ENCODE results near the gene NWD2.
"Not testable (repeated sequence)": the region's sequence is repeated elsewhere in the genome, so short reads cannot be mapped to it uniquely, and the experiment has no call there.

NWD2 gene

GRCh38 chr4:37244583-37245390 is at the start of gene NWD2:
TSS of gene NWD2 (plus strand) at chr4:37244743. CDS start at chr4:37245068, 325 bp downstream.
- Histone ChIP-seq H3K36me3 (ENCODE audit: control insufficient read depth, insufficient read depth, low read length) (no peaks in the 10 kb centered on the region), H3K27me3 (ENCODE audit: control insufficient read depth, insufficient read depth, low read length) (peaks cover 41% of the 10 kb centered on the region), H3K4me3 (ENCODE audit: low read length) (peak within 1 kb of the TSS; percentile 48), H3K9me3 (ENCODE audit: control insufficient read depth, insufficient read depth, low read length) (no peaks in the 10 kb centered on the region), H3K4me1 (ENCODE audit: control insufficient read depth, insufficient read depth, low read length) (peaks cover 3% of the 10 kb centered on the region; the same call in 1 of the 2 replicates), H3K27ac (ENCODE audit: low read length) (no peak within 1 kb of the TSS)
- WGBS (ENCODE audit: insufficient coverage, insufficient read length), result no CpG with 5 or more reads among the region's 95 CpGs
- no peak for DNase-seq (ENCODE audit: low read depth, low spot score)

- H3K36me3 ChIP-seq (ENCODE audit: control insufficient read depth, insufficient read depth, low read length), result no peaks in the 10 kb centered on the region
- no peaks in the 10 kb centered on the region for H3K27me3 ChIP-seq (ENCODE audit: control insufficient read depth, insufficient read depth, low read length)
- H3K9me3 ChIP-seq (ENCODE audit: control insufficient read depth, insufficient read depth, low read length), result no peaks in the 10 kb centered on the region
- H3K27ac ChIP-seq (ENCODE audit: low read length), result no peak overlapping the region
- DNase-seq (ENCODE audit: low read depth, low spot score), result no peak
- WGBS (ENCODE audit: insufficient coverage, insufficient read length), result no CpG with 5 or more reads among the region's 3 CpGs
- no peaks in the 10 kb centered on the region for H3K4me1 ChIP-seq (ENCODE audit: control insufficient read depth, insufficient read depth, low read length)
- H3K4me3 ChIP-seq (ENCODE audit: low read length), result no peak overlapping the region
These were observed 46.6 kb upstream of the NWD2 start for GRCh38 chr4:37197899-37198298.

- not testable (repeated sequence) for H3K27me3 ChIP-seq (ENCODE audit: control insufficient read depth, insufficient read depth, low read length); H3K9me3 ChIP-seq (ENCODE audit: control insufficient read depth, insufficient read depth, low read length); H3K36me3 ChIP-seq (ENCODE audit: control insufficient read depth, insufficient read depth, low read length); H3K27ac ChIP-seq (ENCODE audit: low read length); H3K4me1 ChIP-seq (ENCODE audit: control insufficient read depth, insufficient read depth, low read length); H3K4me3 ChIP-seq (ENCODE audit: low read length); DNase-seq (ENCODE audit: low read depth, low spot score)
- no CpG with 5 or more reads among the region's 1 CpG for WGBS (ENCODE audit: insufficient coverage, insufficient read length)
These were observed 39.8 kb upstream of the NWD2 start for GRCh38 chr4:37204740-37205139.

GRCh38 chr4:37216209-37216608 is 28.3 kb upstream of the NWD2 start:
- H3K27ac ChIP-seq (ENCODE audit: low read length), result no peak overlapping the region
- no peak for DNase-seq (ENCODE audit: low read depth, low spot score)
- WGBS (ENCODE audit: insufficient coverage, insufficient read length), result no CpG with 5 or more reads among the region's 2 CpGs
- no peaks in the 10 kb centered on the region for H3K36me3 ChIP-seq (ENCODE audit: control insufficient read depth, insufficient read depth, low read length)
- no peak overlapping the region for H3K4me3 ChIP-seq (ENCODE audit: low read length)
- H3K4me1 ChIP-seq (ENCODE audit: control insufficient read depth, insufficient read depth, low read length), result no peaks in the 10 kb centered on the region
- no peaks in the 10 kb centered on the region for H3K9me3 ChIP-seq (ENCODE audit: control insufficient read depth, insufficient read depth, low read length)
- no peaks in the 10 kb centered on the region for H3K27me3 ChIP-seq (ENCODE audit: control insufficient read depth, insufficient read depth, low read length)

GRCh38 chr4:37219242-37219641 is 25.3 kb upstream of the NWD2 start:
- Histone ChIP-seq H3K4me3 (ENCODE audit: low read length) (no peak overlapping the region), H3K9me3 (ENCODE audit: control insufficient read depth, insufficient read depth, low read length) (no peaks in the 10 kb centered on the region), H3K27ac (ENCODE audit: low read length) (no peak overlapping the region), H3K36me3 (ENCODE audit: control insufficient read depth, insufficient read depth, low read length) (no peaks in the 10 kb centered on the region), H3K4me1 (ENCODE audit: control insufficient read depth, insufficient read depth, low read length) (no peaks in the 10 kb centered on the region), H3K27me3 (ENCODE audit: control insufficient read depth, insufficient read depth, low read length) (no peaks in the 10 kb centered on the region)
- WGBS (ENCODE audit: insufficient coverage, insufficient read length), result no CpG with 5 or more reads among the region's 3 CpGs
- DNase-seq (ENCODE audit: low read depth, low spot score), result no peak

- WGBS (ENCODE audit: insufficient coverage, insufficient read length), result no CpG with 5 or more reads among the region's 2 CpGs
- Histone ChIP-seq H3K27ac (ENCODE audit: low read length) (no peak overlapping the region), H3K9me3 (ENCODE audit: control insufficient read depth, insufficient read depth, low read length) (no peaks in the 10 kb centered on the region), H3K4me1 (ENCODE audit: control insufficient read depth, insufficient read depth, low read length) (no peaks in the 10 kb centered on the region), H3K4me3 (ENCODE audit: low read length) (no peak overlapping the region), H3K27me3 (ENCODE audit: control insufficient read depth, insufficient read depth, low read length) (no peaks in the 10 kb centered on the region), H3K36me3 (ENCODE audit: control insufficient read depth, insufficient read depth, low read length) (no peaks in the 10 kb centered on the region)
- no peak for DNase-seq (ENCODE audit: low read depth, low spot score)
These were observed 24.6 kb upstream of the NWD2 start for GRCh38 chr4:37219990-37220389.

- H3K36me3 ChIP-seq (ENCODE audit: control insufficient read depth, insufficient read depth, low read length), result no peaks in the 10 kb centered on the region
- H3K9me3 ChIP-seq (ENCODE audit: control insufficient read depth, insufficient read depth, low read length), result no peaks in the 10 kb centered on the region
- no peak overlapping the region for H3K27ac ChIP-seq (ENCODE audit: low read length)
- H3K4me1 ChIP-seq (ENCODE audit: control insufficient read depth, insufficient read depth, low read length), result no peaks in the 10 kb centered on the region
- DNase-seq (ENCODE audit: low read depth, low spot score), result no peak
- WGBS (ENCODE audit: insufficient coverage, insufficient read length), result 100% methylated on average over 2 of the region's 3 CpGs
- no peak overlapping the region for H3K4me3 ChIP-seq (ENCODE audit: low read length)
- H3K27me3 ChIP-seq (ENCODE audit: control insufficient read depth, insufficient read depth, low read length), result no peaks in the 10 kb centered on the region
These were observed 23.9 kb upstream of the NWD2 start for GRCh38 chr4:37220685-37221084.

GRCh38 chr4:37223732-37224131 is 20.8 kb upstream of the NWD2 start:
- WGBS (ENCODE audit: insufficient coverage, insufficient read length), result no CpG with 5 or more reads among the region's 1 CpG
- Histone ChIP-seq H3K9me3 (ENCODE audit: control insufficient read depth, insufficient read depth, low read length) (no peaks in the 10 kb centered on the region), H3K36me3 (ENCODE audit: control insufficient read depth, insufficient read depth, low read length) (no peaks in the 10 kb centered on the region), H3K27ac (ENCODE audit: low read length) (no peak overlapping the region), H3K27me3 (ENCODE audit: control insufficient read depth, insufficient read depth, low read length) (no peaks in the 10 kb centered on the region), H3K4me3 (ENCODE audit: low read length) (no peak overlapping the region), H3K4me1 (ENCODE audit: control insufficient read depth, insufficient read depth, low read length) (no peaks in the 10 kb centered on the region)
- no peak for DNase-seq (ENCODE audit: low read depth, low spot score)

- H3K9me3 ChIP-seq (ENCODE audit: control insufficient read depth, insufficient read depth, low read length), result no peaks in the 10 kb centered on the region
- no peaks in the 10 kb centered on the region for H3K4me1 ChIP-seq (ENCODE audit: control insufficient read depth, insufficient read depth, low read length)
- no peak overlapping the region for H3K4me3 ChIP-seq (ENCODE audit: low read length)
- H3K27ac ChIP-seq (ENCODE audit: low read length), result no peak overlapping the region
- no peak for DNase-seq (ENCODE audit: low read depth, low spot score)
- no CpG with 5 or more reads among the region's 4 CpGs for WGBS (ENCODE audit: insufficient coverage, insufficient read length)
- no peaks in the 10 kb centered on the region for H3K36me3 ChIP-seq (ENCODE audit: control insufficient read depth, insufficient read depth, low read length)
- no peaks in the 10 kb centered on the region for H3K27me3 ChIP-seq (ENCODE audit: control insufficient read depth, insufficient read depth, low read length)
These were observed 19.7 kb upstream of the NWD2 start for GRCh38 chr4:37224854-37225253.

- WGBS (ENCODE audit: insufficient coverage, insufficient read length), result no CpG with 5 or more reads among the region's 2 CpGs
- no peak for DNase-seq (ENCODE audit: low read depth, low spot score)
- no peak overlapping the region for H3K27ac ChIP-seq (ENCODE audit: low read length)
These were observed 18.8 kb upstream of the NWD2 start for GRCh38 chr4:37225778-37226177.

GRCh38 chr4:37232315-37232714 is 12.2 kb upstream of the NWD2 start:
- Histone ChIP-seq H3K27me3 (ENCODE audit: control insufficient read depth, insufficient read depth, low read length) (no peaks in the 10 kb centered on the region), H3K27ac (ENCODE audit: low read length) (no peak overlapping the region), H3K4me3 (ENCODE audit: low read length) (no peak overlapping the region), H3K36me3 (ENCODE audit: control insufficient read depth, insufficient read depth, low read length) (no peaks in the 10 kb centered on the region), H3K9me3 (ENCODE audit: control insufficient read depth, insufficient read depth, low read length) (no peaks in the 10 kb centered on the region), H3K4me1 (ENCODE audit: control insufficient read depth, insufficient read depth, low read length) (no peaks in the 10 kb centered on the region)
- DNase-seq (ENCODE audit: low read depth, low spot score), result no peak
- WGBS (ENCODE audit: insufficient coverage, insufficient read length), result no CpG with 5 or more reads among the region's 1 CpG

More at GRCh38 chr4:37225778-37226177, 18.8 kb upstream of the NWD2 start:
- Histone ChIP-seq H3K27me3 (ENCODE audit: control insufficient read depth, insufficient read depth, low read length) (no peaks in the 10 kb centered on the region), H3K4me1 (ENCODE audit: control insufficient read depth, insufficient read depth, low read length) (no peaks in the 10 kb centered on the region), H3K9me3 (ENCODE audit: control insufficient read depth, insufficient read depth, low read length) (no peaks in the 10 kb centered on the region), H3K36me3 (ENCODE audit: control insufficient read depth, insufficient read depth, low read length) (no peaks in the 10 kb centered on the region), H3K4me3 (ENCODE audit: low read length) (no peak overlapping the region)

Measured in iPS DF 6.9 (cell line).